ENCODE results near the gene ZNF236. TPM values are rescaled to one million over a fixed set of nuclear protein-coding genes. Genes with fewer than 3 reads are reported as not detected.

The ZNF236 gene
- total and polyA plus RNA-seq, 2 donors (not counting 3 experiments of a cell fraction or from before 2014, with no cell fraction given): 4.5 to 14.7 TPM

DNA sequence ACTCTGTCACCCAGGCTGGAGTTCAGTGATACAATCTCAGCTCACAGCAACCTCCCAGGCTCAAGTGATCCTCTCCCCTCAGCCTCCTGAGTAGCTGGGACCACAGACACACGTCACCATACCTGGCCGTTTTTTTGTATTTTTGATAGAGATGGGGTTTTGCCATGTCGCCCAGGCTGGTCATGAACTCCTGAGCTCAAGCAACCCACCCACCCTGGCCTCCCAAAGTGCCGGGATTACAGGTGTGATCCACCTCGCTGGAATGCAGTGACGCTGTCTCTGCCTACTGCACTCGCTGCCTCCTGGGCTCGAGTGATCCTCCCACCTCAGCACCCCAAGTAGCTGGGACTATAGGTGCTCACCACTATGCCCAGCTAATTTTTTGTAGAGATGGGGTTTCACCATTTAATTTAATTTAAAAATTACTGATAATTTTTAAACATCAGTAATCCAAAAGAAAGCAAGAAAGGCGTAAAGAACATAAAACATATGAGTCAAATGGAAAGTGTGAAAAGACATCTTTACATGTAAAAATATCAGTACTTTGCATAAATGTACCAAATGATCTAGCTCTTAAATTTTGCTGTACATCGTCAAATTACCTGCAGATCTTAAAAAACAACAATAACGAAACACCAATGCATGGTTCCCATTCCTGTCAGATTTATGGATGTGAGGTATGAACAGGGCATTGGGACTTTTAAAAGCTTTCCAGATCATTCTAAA, 2.8 kb upstream of the ZNF236 start:
- CTCF ChIA-PET: interaction anchor here (1.1 to 9.9 kb wide), 2 partner anchors 14 to 17 kb away, joined by 3 to 91 read pairs; no protein-coding TSS in a partner anchor
- TF ChIP-seq FOS (IDR thresholded peaks at IDR 0.05; ENCODE audit: borderline replicate concordance, insufficient read depth, low read length) (no peak), POLR2AphosphoS5 (IDR thresholded peaks at IDR 0.05; ENCODE audit: insufficient read depth, low read depth, low read length) (no peak)
- TF ChIP-seq, protein P1, sequence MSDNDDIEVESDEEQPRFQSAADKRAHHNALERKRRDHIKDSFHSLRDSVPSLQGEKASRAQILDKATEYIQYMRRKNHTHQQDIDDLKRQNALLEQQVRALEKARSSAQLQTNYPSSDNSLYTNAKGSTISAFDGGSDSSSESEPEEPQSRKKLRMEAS (IDR thresholded peaks at IDR 0.05; ENCODE audit: insufficient read depth, insufficient read length): no peak
- DNase-seq (ENCODE audit: low read depth, low spot score) (no peak), FAIRE-seq (peak; percentile 8)
- no peak overlapping the region for H3K27ac ChIP-seq (ENCODE audit: insufficient read depth, low read depth, low read length)
- H3K9ac ChIP-seq (replicated peaks; ENCODE audit: extremely low read depth, insufficient read depth, low read length): no peak overlapping the region
- no peak overlapping the region for H3K4me3 ChIP-seq (replicated peaks in 1 of 3; ENCODE audit: insufficient read depth in 1 of 3, low read depth in 1 of 3, low read length in 3 of 3)
- intact Hi-C loops (cut with micrococcal nuclease): loop anchor here (5.0 to 10.0 kb wide), 4 partner anchors 58 to 367 kb away; no protein-coding TSS in a partner anchor
- peaks cover 0 to 1% of the 10 kb centered on the region in 2 experiments for H3K36me3 ChIP-seq (ENCODE audit: control insufficient read depth in 2 of 2, extremely low read depth in 1 of 2, insufficient read depth in 2 of 2, low read length in 2 of 2)
- H3K27me3 ChIP-seq (ENCODE audit: control insufficient read depth in 2 of 2, insufficient read depth in 2 of 2, low read length in 2 of 2): no peaks in the 10 kb centered on the region
- H3K79me2 ChIP-seq (ENCODE audit: control insufficient read depth, insufficient read depth, low read length): peaks cover 50% of the 10 kb centered on the region
- H3K4me2 ChIP-seq (ENCODE audit: insufficient read depth, low read length): no peak overlapping the region
- no peak overlapping the region for H2AFZ ChIP-seq (ENCODE audit: low read depth, low read length)
- H3K4me1 ChIP-seq (ENCODE audit: control insufficient read depth, extremely low read depth, insufficient read depth, low read length): peaks cover 20% of the 10 kb centered on the region
- dilution Hi-C loops (cut with MboI; ENCODE audit: extremely low pct_ligation_motif_present, low sequenced_read_pairs): no loop called here
- no peaks in the 10 kb centered on the region for H3K9me1 ChIP-seq (replicated peaks; ENCODE audit: control insufficient read depth, extremely low read depth, insufficient read depth, low read length)
- POLR2A ChIA-PET: no interaction called here
- BruUV-seq (replicated peaks): no TSS peak
- no peaks in the 10 kb centered on the region for H3K9me3 ChIP-seq (replicated peaks; ENCODE audit: control insufficient read depth, insufficient read depth, low read length)
- H4K20me1 ChIP-seq (replicated peaks; ENCODE audit: control insufficient read depth, extremely low read depth, insufficient read depth, low read length): no peaks in the 10 kb centered on the region

DNA sequence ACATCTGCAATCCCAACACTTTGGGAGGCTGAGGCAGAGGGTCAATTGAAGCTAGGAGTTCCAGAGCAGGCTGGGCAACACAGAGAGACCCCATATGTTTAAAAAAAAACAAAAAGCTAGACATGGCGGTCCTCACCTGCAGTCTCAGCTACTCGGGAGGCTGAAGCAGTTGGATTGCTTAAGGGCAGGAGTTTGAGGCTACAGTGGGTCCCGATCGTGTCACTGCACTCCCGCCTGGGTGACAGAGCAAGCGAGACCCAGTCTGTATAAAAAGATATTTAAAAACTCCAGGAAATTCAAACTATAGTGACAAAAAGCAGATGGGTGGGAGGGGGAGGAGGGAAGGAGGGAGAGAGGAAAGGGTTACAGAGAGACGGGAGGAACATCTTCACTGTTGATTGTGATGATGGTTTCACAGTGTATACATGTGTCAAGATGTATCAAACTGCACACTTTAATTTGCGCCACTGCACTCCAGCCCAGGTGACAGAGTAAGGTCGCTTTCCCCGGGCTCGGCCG, 942 bp upstream of the ZNF236 start:
- dilution Hi-C loops (cut with MboI; ENCODE audit: extremely low pct_ligation_motif_present, low sequenced_read_pairs): no loop called here
- TF ChIP-seq, protein P1 (IDR thresholded peaks at IDR 0.05; ENCODE audit: insufficient read depth, insufficient read length): no peak
- intact Hi-C loops (cut with micrococcal nuclease): loop anchor here (5.0 to 10.0 kb wide), 4 partner anchors 56 to 369 kb away; no protein-coding TSS in a partner anchor
- Histone ChIP-seq H3K9me3 (replicated peaks; ENCODE audit: control insufficient read depth, insufficient read depth, low read length) (no peaks in the 10 kb centered on the region), H3K4me2 (ENCODE audit: insufficient read depth, low read length) (peak overlapping the region; percentile 69), H2AFZ (ENCODE audit: low read depth, low read length) (peak overlapping the region; percentile 72), H3K27ac (ENCODE audit: insufficient read depth, low read depth, low read length) (peak overlapping the region; percentile 62), H3K9me1 (replicated peaks; ENCODE audit: control insufficient read depth, extremely low read depth, insufficient read depth, low read length) (no peaks in the 10 kb centered on the region), H3K79me2 (ENCODE audit: control insufficient read depth, insufficient read depth, low read length) (peaks cover 65% of the 10 kb centered on the region), H3K4me1 (ENCODE audit: control insufficient read depth, extremely low read depth, insufficient read depth, low read length) (peaks cover 20% of the 10 kb centered on the region), H3K36me3 (ENCODE audit: control insufficient read depth in 2 of 2, extremely low read depth in 1 of 2, insufficient read depth in 2 of 2, low read length in 2 of 2) (no peaks in the 10 kb centered on the region), H3K27me3 (ENCODE audit: control insufficient read depth in 2 of 2, insufficient read depth in 2 of 2, low read length in 2 of 2) (no peaks in the 10 kb centered on the region), H3K9ac (replicated peaks; ENCODE audit: extremely low read depth, insufficient read depth, low read length) (peak overlapping the region; percentile 69), H4K20me1 (replicated peaks; ENCODE audit: control insufficient read depth, extremely low read depth, insufficient read depth, low read length) (no peaks in the 10 kb centered on the region), H3K4me3 (replicated peaks in 1 of 3; ENCODE audit: insufficient read depth in 1 of 3, low read depth in 1 of 3, low read length in 3 of 3) (peak overlapping the region; percentile 34 to 98 (median 69))
- peak; percentile 74 for FAIRE-seq
- BruUV-seq (replicated peaks): no TSS peak
- DNase-seq (ENCODE audit: low read depth, low spot score): no peak
- CTCF ChIA-PET: interaction anchor here (0.7 to 9.9 kb wide), 5 partner anchors 9 to 391 kb away, joined by 3 to 91 read pairs (median 3); no protein-coding TSS in a partner anchor
- POLR2A ChIA-PET: no interaction called here

All from endothelial cell of umbilical vein (primary cell).